ENCODE data around the gene ABO. TPM values are rescaled to one million over a fixed set of nuclear protein-coding genes. Genes with fewer than 3 reads are reported as not detected.
"Not testable (repeated sequence)": the region's sequence is repeated elsewhere in the genome, so short reads cannot be mapped to it uniquely, and the experiment has no call there.

ABO gene
- total and polyA plus RNA-seq, 8 donors: 0.72 to 67.1 (median 4.1) TPM

DNA sequence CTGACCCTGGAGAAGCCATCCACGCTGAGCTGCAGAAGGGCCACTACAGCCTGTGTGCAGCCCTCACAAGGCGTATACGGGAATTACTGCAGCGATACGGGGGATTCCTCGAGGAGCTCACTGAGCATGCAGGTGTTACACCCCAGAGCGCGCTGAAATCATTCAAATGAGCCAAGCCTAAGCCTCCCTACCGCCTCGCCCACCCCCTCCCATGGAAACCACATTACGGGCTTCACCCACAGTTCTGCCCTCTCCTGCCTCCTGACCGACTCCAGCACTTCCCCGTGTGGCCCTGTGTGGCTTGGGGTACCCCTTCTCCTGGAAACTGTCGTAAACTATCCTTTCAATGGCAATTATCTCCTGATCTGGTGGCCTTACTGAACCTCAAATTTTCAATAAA, 47.7 kb upstream of the ABO start:
- H3K27me3 ChIP-seq: no peaks in the 10 kb centered on the region
- H3K27ac ChIP-seq: no peak overlapping the region
- TF ChIP-seq EP300 (IDR thresholded peaks at IDR 0.05): no peak
- no peak for TF ChIP-seq POLR2A (IDR thresholded peaks at IDR 0.05)
- TF ChIP-seq CTCF (IDR thresholded peaks at IDR 0.05): no peak
- no peaks in the 10 kb centered on the region for H3K9me3 ChIP-seq
- no peak overlapping the region for H3K4me3 ChIP-seq
- no peak for DNase-seq
- H3K4me1 ChIP-seq: no peaks in the 10 kb centered on the region
- H3K36me3 ChIP-seq: no peaks in the 10 kb centered on the region
- 80 to 87% (median 83%) methylated on average over 14 of the region's 14 CpGs for WGBS, 5 donors
- intact Hi-C loops (cut with DNase I; ENCODE audit: low total_unique reads): no loop called here

GRCh38 chr9:133321411-133321935, 46.5 kb upstream of the ABO start:
- no peak overlapping the region for H3K27ac ChIP-seq
- no peak for DNase-seq
- H3K36me3 ChIP-seq: no peaks in the 10 kb centered on the region
- no peak overlapping the region for H3K4me3 ChIP-seq
- no peaks in the 10 kb centered on the region for H3K9me3 ChIP-seq
- TF ChIP-seq EP300 (IDR thresholded peaks at IDR 0.05) (no peak), POLR2AphosphoS5 (IDR thresholded peaks at IDR 0.05) (no peak), CTCF (IDR thresholded peaks at IDR 0.05) (no peak), POLR2A (IDR thresholded peaks at IDR 0.05) (no peak)
- no peaks in the 10 kb centered on the region for H3K27me3 ChIP-seq
- WGBS, 5 donors: 75 to 90% (median 82%) methylated on average over 9 to 13 of the region's 13 CpGs
- H3K4me1 ChIP-seq: no peaks in the 10 kb centered on the region
- intact Hi-C loops (cut with DNase I; ENCODE audit: low total_unique reads): no loop called here

DNA sequence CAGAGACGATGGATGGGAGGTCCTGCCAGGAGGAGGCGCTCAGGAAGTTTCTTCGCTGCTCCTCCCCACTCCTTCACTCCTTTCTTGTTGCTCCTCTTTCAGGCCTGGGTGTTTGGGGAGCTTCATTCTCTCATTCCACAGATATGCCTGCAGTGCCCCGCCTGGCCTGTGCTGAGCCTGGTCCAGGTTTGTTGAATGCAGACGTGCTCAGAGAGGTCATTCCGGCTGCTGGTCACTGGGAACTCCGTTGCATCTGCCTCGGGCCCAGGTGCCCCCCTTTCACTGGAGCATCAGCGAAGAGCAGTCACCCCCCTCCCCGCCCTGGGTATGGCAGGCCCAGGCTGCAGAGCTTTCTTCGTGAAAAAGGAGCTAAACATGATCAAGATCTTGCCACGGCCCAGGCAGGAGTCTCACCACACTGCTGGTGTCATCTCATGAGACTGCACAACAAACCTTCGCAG, 45.5 kb upstream of the ABO start:
- no peak overlapping the region for H3K4me3 ChIP-seq
- intact Hi-C loops (cut with DNase I; ENCODE audit: low total_unique reads): no loop called here
- no peak overlapping the region for H3K27ac ChIP-seq
- TF ChIP-seq EP300 (IDR thresholded peaks at IDR 0.05) (no peak), POLR2A (IDR thresholded peaks at IDR 0.05) (no peak), POLR2AphosphoS5 (IDR thresholded peaks at IDR 0.05) (no peak), CTCF (IDR thresholded peaks at IDR 0.05) (no peak)
- no peaks in the 10 kb centered on the region for H3K4me1 ChIP-seq
- 68 to 80% (median 76%) methylated on average over 7 to 13 of the region's 13 CpGs for WGBS, 5 donors
- DNase-seq: no peak
- H3K36me3 ChIP-seq: no peaks in the 10 kb centered on the region
- H3K9me3 ChIP-seq: no peaks in the 10 kb centered on the region
- H3K27me3 ChIP-seq: no peaks in the 10 kb centered on the region

DNA sequence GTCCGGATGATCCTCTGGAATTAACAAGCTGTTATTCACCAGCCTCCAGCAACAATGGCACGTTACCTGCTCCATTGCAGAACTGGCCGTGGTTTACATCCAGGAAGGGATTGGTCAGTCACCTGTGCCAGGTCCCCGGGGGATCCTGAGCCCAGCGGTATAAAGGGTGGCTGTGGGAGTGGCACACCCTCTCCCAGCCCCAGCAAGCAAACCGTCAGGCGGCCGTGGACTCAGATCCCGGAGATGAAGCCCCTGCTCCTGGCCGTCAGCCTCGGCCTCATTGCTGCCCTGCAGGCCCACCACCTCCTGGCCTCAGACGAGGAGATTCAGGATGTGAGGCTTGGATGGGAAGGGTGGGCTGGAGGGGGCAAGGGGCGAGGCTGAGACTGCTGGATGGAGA, 42.5 kb upstream of the ABO start:
- intact Hi-C loops (cut with DNase I; ENCODE audit: low total_unique reads); H3K27me3 ChIP-seq; DNase-seq; H3K27ac ChIP-seq; H3K9me3 ChIP-seq; H3K4me3 ChIP-seq; H3K4me1 ChIP-seq; H3K36me3 ChIP-seq: not testable (repeated sequence)
- WGBS, 5 donors: 70 to 100% (median 78%) methylated on average over 1 to 13 of the region's 13 CpGs

DNA sequence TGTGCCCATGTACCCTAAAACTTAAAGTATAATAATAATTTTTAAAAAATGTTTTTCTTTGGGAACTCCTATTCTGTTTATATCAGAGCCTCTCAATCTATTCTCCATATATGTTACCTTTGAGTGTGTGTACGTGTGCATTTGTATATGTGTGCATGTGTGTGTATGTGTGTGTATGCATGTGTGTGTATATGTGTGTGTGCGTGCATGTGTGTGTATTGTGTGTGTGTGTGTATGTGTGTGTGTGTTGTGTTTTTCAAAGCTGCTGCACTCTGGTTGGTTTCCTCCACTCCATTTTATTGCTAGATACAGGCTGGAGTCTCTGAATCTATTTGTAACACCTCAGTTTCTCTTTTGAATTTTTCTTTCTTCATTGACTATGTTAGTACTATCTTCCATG, 41.0 kb upstream of the ABO start:
- Histone ChIP-seq H3K27ac (no peak overlapping the region), H3K4me3 (no peak overlapping the region), H3K27me3 (no peaks in the 10 kb centered on the region), H3K9me3 (no peaks in the 10 kb centered on the region), H3K36me3 (no peaks in the 10 kb centered on the region), H3K4me1 (no peaks in the 10 kb centered on the region)
- TF ChIP-seq CTCF (IDR thresholded peaks at IDR 0.05) (no peak), POLR2AphosphoS5 (IDR thresholded peaks at IDR 0.05) (no peak), POLR2A (IDR thresholded peaks at IDR 0.05) (no peak), EP300 (IDR thresholded peaks at IDR 0.05) (no peak)
- 61 to 86% (median 76%) methylated on average over 2 of the region's 2 CpGs for WGBS, 5 donors
- intact Hi-C loops (cut with DNase I; ENCODE audit: low total_unique reads): no loop called here
- no peak for DNase-seq
